BLaER1 treated with 17β-estradiol and CSF1 and Interleukin-3, amounts not matched to agents 10 nM and 100 nM (cell line): ENCODE measurements around the gene PDE11A.

Source experiments
- H3K27ac ChIP-seq, 11 experiments: shearing (Covaris generic); formaldehyde crosslinking; 2 replicates each; pipeline ENCODE4 v1.8.1; 2022
- H3K27me3 ChIP-seq, 11 experiments: shearing (Covaris generic); formaldehyde crosslinking; 2 replicates each; pipeline ENCODE4 v1.8.1; 2022
- H3K36me3 ChIP-seq, 11 experiments: shearing (Covaris generic); formaldehyde crosslinking; 2 replicates each; pipeline ENCODE4 v1.8.1; 2022
- H3K4me1 ChIP-seq, 10 experiments: shearing (Covaris generic); formaldehyde crosslinking; 2 replicates each; pipeline ENCODE4 v1.8.1; 2022
- H3K4me2 ChIP-seq, 11 experiments: shearing (Covaris generic); formaldehyde crosslinking; 2 replicates each; pipeline ENCODE4 v1.8.1; 2022
- H3K4me3 ChIP-seq, 10 experiments: shearing (Covaris generic); formaldehyde crosslinking; 2 replicates each; pipeline ENCODE4 v1.8.1; 2022
- H3K9ac ChIP-seq, 11 experiments: shearing (Covaris generic); formaldehyde crosslinking; 2 replicates each; pipeline ENCODE4 v1.8.1; 2022
- H3K9me3 ChIP-seq, 11 experiments: shearing (Covaris generic); formaldehyde crosslinking; replicated peaks in 1 of 11; 2 replicates each; pipeline ENCODE4 v1.8.1; 2022
- H4K20me1 ChIP-seq, 11 experiments: shearing (Covaris generic); formaldehyde crosslinking; 2 replicates each; pipeline ENCODE4 v1.8.1; 2022
- Cebpa-rat ChIP-seq, 11 experiments: shearing (Covaris generic); IDR thresholded peaks; 2 replicates each; pipeline ENCODE4 v1.8.1; 2022

The PDE11A gene

DNA sequence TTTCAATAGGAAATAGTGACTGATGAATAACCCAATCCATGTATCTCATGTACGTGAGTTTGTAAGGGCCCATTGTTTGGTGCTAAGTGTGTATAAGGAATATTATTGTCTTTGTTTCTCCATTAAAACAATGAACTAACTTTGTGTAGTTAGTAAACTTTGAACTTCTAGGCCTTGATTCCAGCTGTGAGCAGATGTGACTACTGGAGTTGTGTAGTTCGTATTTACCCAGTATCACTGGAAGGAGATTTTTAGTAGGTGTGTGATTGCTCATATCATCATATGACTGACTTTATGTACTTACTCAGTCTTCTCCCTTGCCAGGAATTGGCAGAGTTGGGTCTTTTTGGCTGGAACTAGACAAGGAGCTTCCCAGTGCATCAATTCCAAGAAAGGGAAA, 452.6 kb downstream of the PDE11A start:
- no peak for TF ChIP-seq Cebpa-rat (IDR thresholded peaks at IDR 0.05)
- H3K4me2 ChIP-seq = no peak overlapping the region
- no peak overlapping the region for H3K27ac ChIP-seq
- H3K9me3 ChIP-seq = peaks cover 0 to 14% (median 0%) of the 10 kb centered on the region in 11 experiments; a peak in 5 of 22 replicates
- H3K4me3 ChIP-seq = no peak overlapping the region
- H4K20me1 ChIP-seq = no peaks in the 10 kb centered on the region
- no peaks in the 10 kb centered on the region for H3K27me3 ChIP-seq
- H3K9ac ChIP-seq = no peak overlapping the region
- H3K36me3 ChIP-seq = no peaks in the 10 kb centered on the region
- peaks cover 0 to 29% (median 13%) of the 10 kb centered on the region in 10 experiments; a peak in 14 of 20 replicates for H3K4me1 ChIP-seq

DNA sequence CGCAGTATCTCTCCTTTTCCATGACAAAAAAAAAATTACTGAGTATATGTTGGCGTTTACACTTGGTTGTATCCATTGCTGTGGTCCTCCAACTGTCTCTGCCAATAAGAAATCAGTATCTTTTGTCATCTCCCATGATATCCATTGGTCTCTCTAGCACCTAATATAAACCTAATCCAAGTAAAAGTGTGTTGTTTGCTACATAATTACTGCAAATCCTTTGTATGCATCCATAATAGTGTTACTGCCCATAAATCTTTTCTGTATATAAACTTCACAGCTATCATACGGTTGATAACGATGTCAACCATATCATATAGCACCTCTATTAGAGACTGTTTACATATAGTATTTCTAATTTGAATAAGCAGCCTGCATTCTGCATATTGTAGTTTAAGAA, 453.1 kb downstream of the PDE11A start:
- Histone ChIP-seq H4K20me1 (no peaks in the 10 kb centered on the region), H3K27ac (peak overlapping the region in 1 of 11 experiments; percentile 100; a peak in 2 of 22 replicates), H3K27me3 (no peaks in the 10 kb centered on the region), H3K4me1 (peaks cover 0 to 28% (median 13%) of the 10 kb centered on the region in 10 experiments; a peak in 14 of 20 replicates), H3K4me2 (peak overlapping the region; percentile 65 to 85 (median 76)), H3K9me3 (peaks cover 0 to 14% (median 0%) of the 10 kb centered on the region in 11 experiments; a peak in 5 of 22 replicates), H3K4me3 (peak overlapping the region; percentile 61 to 78 (median 73); a peak in 18 of 20 replicates), H3K9ac (peak overlapping the region in 2 of 11 experiments; percentile 91 to 99; a peak in 6 of 22 replicates), H3K36me3 (no peaks in the 10 kb centered on the region)
- no peak for TF ChIP-seq Cebpa-rat (IDR thresholded peaks at IDR 0.05)

- no peaks in the 10 kb centered on the region for H3K36me3 ChIP-seq
- peaks cover 0 to 22% (median 10%) of the 10 kb centered on the region in 10 experiments; a peak in 13 of 20 replicates for H3K4me1 ChIP-seq
- peaks cover 0 to 14% (median 0%) of the 10 kb centered on the region in 11 experiments; a peak in 5 of 22 replicates for H3K9me3 ChIP-seq
- H4K20me1 ChIP-seq = no peaks in the 10 kb centered on the region
- TF ChIP-seq Cebpa-rat (IDR thresholded peaks at IDR 0.05) = no peak
- H3K4me2 ChIP-seq = peak overlapping the region; percentile 69 to 89 (median 77)
- no peaks in the 10 kb centered on the region for H3K27me3 ChIP-seq
- H3K27ac ChIP-seq = peak overlapping the region; percentile 86 to 100 (median 96)
- H3K4me3 ChIP-seq = peak overlapping the region; percentile 61 to 78 (median 73)
- H3K9ac ChIP-seq = peak overlapping the region; percentile 84 to 99 (median 91)
Measured at GRCh38 chr2:177618255-177619253, 454.0 kb downstream of the PDE11A start.

GRCh38 chr2:177617849-177618248, 454.7 kb downstream of the PDE11A start:
- H3K4me2 ChIP-seq = peak overlapping the region; percentile 69 to 89 (median 76)
- TF ChIP-seq Cebpa-rat (IDR thresholded peaks at IDR 0.05) = no peak
- no peaks in the 10 kb centered on the region for H3K36me3 ChIP-seq
- no peaks in the 10 kb centered on the region for H4K20me1 ChIP-seq
- H3K27ac ChIP-seq = peak overlapping the region in 6 of 11 experiments; percentile 89 to 100 (median 96); a peak in 9 of 22 replicates
- H3K9me3 ChIP-seq = peaks cover 0 to 13% (median 0%) of the 10 kb centered on the region in 11 experiments; a peak in 5 of 22 replicates
- peak overlapping the region; percentile 61 to 78 (median 73) for H3K4me3 ChIP-seq
- H3K27me3 ChIP-seq = no peaks in the 10 kb centered on the region
- peak overlapping the region in 8 of 11 experiments; percentile 84 to 99 (median 92); a peak in 9 of 22 replicates for H3K9ac ChIP-seq
- peaks cover 0 to 15% (median 5%) of the 10 kb centered on the region in 10 experiments; a peak in 13 of 20 replicates for H3K4me1 ChIP-seq

- TF ChIP-seq Cebpa-rat (IDR thresholded peaks at IDR 0.05) = no peak
- Histone ChIP-seq H3K4me3 (no peak overlapping the region), H3K4me2 (no peak overlapping the region), H3K9me3 (peaks cover 0 to 9% (median 0%) of the 10 kb centered on the region in 11 experiments; a peak in 5 of 22 replicates), H3K36me3 (no peaks in the 10 kb centered on the region), H4K20me1 (no peaks in the 10 kb centered on the region), H3K4me1 (peaks cover 0 to 9% (median 4%) of the 10 kb centered on the region in 10 experiments; a peak in 6 of 20 replicates), H3K27me3 (no peaks in the 10 kb centered on the region), H3K27ac (no peak overlapping the region), H3K9ac (no peak overlapping the region)
Measured at GRCh38 chr2:177616731-177617130, 455.8 kb downstream of the PDE11A start.

GRCh38 chr2:177616066-177616465, 456.5 kb downstream of the PDE11A start:
- H4K20me1 ChIP-seq = no peaks in the 10 kb centered on the region
- H3K4me3 ChIP-seq = no peak overlapping the region
- no peak overlapping the region for H3K27ac ChIP-seq
- no peak overlapping the region for H3K4me2 ChIP-seq
- peaks cover 0 to 9% (median 4%) of the 10 kb centered on the region in 10 experiments; a peak in 6 of 20 replicates for H3K4me1 ChIP-seq
- H3K36me3 ChIP-seq = no peaks in the 10 kb centered on the region
- H3K27me3 ChIP-seq = no peaks in the 10 kb centered on the region
- peaks cover 0 to 9% (median 0%) of the 10 kb centered on the region in 11 experiments; a peak in 5 of 22 replicates for H3K9me3 ChIP-seq
- no peak for TF ChIP-seq Cebpa-rat (IDR thresholded peaks at IDR 0.05)
- H3K9ac ChIP-seq = no peak overlapping the region

DNA sequence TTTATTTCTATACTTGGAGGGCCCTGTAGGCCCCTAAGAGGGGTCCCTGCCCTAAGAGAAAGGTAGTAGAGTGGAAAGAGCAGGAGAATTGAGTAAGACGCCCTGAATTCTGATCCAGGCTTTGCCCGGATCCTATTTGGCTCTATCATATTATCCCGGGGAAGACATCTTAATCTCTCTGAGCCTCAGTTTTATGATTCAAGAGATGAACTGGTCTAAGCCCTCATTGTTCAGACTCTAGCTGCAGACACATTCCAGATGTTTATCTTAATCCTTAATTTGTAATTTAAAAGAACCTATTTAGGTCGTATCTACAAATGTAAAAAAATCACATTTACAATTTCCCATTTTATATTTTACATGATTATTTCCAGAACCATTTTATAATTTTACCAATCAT, 459.9 kb downstream of the PDE11A start:
- Histone ChIP-seq H3K27me3 (no peaks in the 10 kb centered on the region), H3K36me3 (no peaks in the 10 kb centered on the region), H4K20me1 (no peaks in the 10 kb centered on the region), H3K4me1 (no peaks in the 10 kb centered on the region), H3K4me3 (no peak overlapping the region), H3K9me3 (peaks cover 14 to 30% (median 20%) of the 10 kb centered on the region in 11 experiments), H3K9ac (no peak overlapping the region), H3K27ac (no peak overlapping the region), H3K4me2 (no peak overlapping the region)
- TF ChIP-seq Cebpa-rat (IDR thresholded peaks at IDR 0.05) = no peak

DNA sequence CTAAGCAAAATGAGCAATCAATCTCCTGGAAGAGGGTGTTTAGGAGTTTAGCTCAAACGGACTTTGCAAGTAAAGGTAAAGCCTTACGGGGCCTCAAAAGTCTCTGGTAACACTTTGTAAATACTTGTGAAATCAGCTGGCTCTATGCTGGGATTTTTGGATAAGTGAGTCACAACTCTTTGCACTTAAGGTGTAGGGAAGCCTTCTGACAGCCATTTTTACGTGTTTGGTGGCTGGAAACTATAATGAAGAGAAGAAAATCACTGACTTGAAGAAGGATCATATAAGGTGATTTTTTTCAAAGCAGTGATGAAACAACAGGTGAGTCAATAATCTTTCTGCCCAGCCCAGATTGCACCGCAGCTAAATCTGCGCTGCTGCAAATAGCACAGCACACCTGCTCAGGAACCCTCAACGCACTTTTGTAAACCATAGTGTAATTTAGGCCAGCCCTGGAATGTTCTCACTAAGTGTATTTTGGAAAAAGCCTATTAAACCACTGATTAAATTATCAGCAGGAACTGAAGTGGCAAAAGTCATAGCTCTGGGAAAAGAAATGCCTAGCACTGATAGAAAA, 461.2 kb downstream of the PDE11A start:
- H3K9ac ChIP-seq = no peak overlapping the region
- no peak overlapping the region for H3K27ac ChIP-seq
- H3K9me3 ChIP-seq = peaks cover 14 to 31% (median 21%) of the 10 kb centered on the region in 11 experiments
- TF ChIP-seq Cebpa-rat (IDR thresholded peaks at IDR 0.05) = no peak
- no peak overlapping the region for H3K4me3 ChIP-seq
- H3K4me1 ChIP-seq = no peaks in the 10 kb centered on the region
- H4K20me1 ChIP-seq = no peaks in the 10 kb centered on the region
- no peaks in the 10 kb centered on the region for H3K27me3 ChIP-seq
- no peak overlapping the region for H3K4me2 ChIP-seq
- H3K36me3 ChIP-seq = no peaks in the 10 kb centered on the region

GRCh38 chr2:177610813-177611212, 461.8 kb downstream of the PDE11A start:
- Histone ChIP-seq H3K4me1 (no peaks in the 10 kb centered on the region), H3K27ac (no peak overlapping the region), H4K20me1 (no peaks in the 10 kb centered on the region), H3K27me3 (no peaks in the 10 kb centered on the region), H3K9me3 (peaks cover 14 to 31% (median 21%) of the 10 kb centered on the region in 11 experiments), H3K36me3 (no peaks in the 10 kb centered on the region), H3K9ac (no peak overlapping the region), H3K4me2 (no peak overlapping the region), H3K4me3 (no peak overlapping the region)
- TF ChIP-seq Cebpa-rat (IDR thresholded peaks at IDR 0.05) = no peak
